Measurements from ENCODE around the gene TBC1D22A.

- TF ChIP-seq, protein P1, sequence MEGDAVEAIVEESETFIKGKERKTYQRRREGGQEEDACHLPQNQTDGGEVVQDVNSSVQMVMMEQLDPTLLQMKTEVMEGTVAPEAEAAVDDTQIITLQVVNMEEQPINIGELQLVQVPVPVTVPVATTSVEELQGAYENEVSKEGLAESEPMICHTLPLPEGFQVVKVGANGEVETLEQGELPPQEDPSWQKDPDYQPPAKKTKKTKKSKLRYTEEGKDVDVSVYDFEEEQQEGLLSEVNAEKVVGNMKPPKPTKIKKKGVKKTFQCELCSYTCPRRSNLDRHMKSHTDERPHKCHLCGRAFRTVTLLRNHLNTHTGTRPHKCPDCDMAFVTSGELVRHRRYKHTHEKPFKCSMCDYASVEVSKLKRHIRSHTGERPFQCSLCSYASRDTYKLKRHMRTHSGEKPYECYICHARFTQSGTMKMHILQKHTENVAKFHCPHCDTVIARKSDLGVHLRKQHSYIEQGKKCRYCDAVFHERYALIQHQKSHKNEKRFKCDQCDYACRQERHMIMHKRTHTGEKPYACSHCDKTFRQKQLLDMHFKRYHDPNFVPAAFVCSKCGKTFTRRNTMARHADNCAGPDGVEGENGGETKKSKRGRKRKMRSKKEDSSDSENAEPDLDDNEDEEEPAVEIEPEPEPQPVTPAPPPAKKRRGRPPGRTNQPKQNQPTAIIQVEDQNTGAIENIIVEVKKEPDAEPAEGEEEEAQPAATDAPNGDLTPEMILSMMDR (IDR thresholded peaks at IDR 0.05; ENCODE audit: poor library complexity, severe bottlenecking), result no peak
- TF ChIP-seq EZH2 (IDR thresholded peaks at IDR 0.05; ENCODE audit: borderline replicate concordance, insufficient read depth, low read length, poor library complexity, severe bottlenecking) (no peak), TAF1 (IDR thresholded peaks at IDR 0.05; ENCODE audit: low read depth) (no peak), RAD21 (conservative IDR thresholded peaks at IDR 0.05) (no peak), EP300 (conservative IDR thresholded peaks at IDR 0.05; ENCODE audit: poor library complexity, severe bottlenecking) (no peak), POLR2AphosphoS5 (IDR thresholded peaks at IDR 0.05) (no peak), REST (IDR thresholded peaks at IDR 0.05; ENCODE audit: borderline replicate concordance) (no peak), SMC3 (conservative IDR thresholded peaks at IDR 0.05; ENCODE audit: poor library complexity) (no peak)
Measured at GRCh38 chr22:47131632-47132427, 369.4 kb downstream of the TBC1D22A start.
